Loucy (cell line): Measurements from ENCODE around the gene SYNPO.

Experiments used
- H2AFZ ChIP-seq: fragments of 200-600 bp; sonication (generic); 2 replicates; pipeline ENCODE4 v1.6.0; 2016; ENCODE audit warnings: antibody characterized with exemption, mild to moderate bottlenecking, low read length, moderate library complexity
- H3F3A ChIP-seq: fragments of 200-600 bp; 2 replicates; pipeline ENCODE4 v1.6.0; 2016; ENCODE audit warnings: antibody characterized with exemption, low read depth, mild to moderate bottlenecking
- H3K27me3 ChIP-seq: fragments of 200-600 bp; sonication (generic); 2 replicates; pipeline ENCODE4 v1.6.1; 2014; ENCODE audit warnings: low read length, mild to moderate bottlenecking; ENCODE audit not compliant: insufficient read depth, poor library complexity, severe bottlenecking
- H3K36me3 ChIP-seq: fragments of 200-600 bp; sonication (generic); 2 replicates; pipeline ENCODE4 v1.6.1; 2016; ENCODE audit warnings: low read length; ENCODE audit not compliant: insufficient read depth
- H3K4me1 ChIP-seq: fragments of 200-600 bp; sonication (generic); 2 replicates; pipeline ENCODE4 v1.5.1; 2014; ENCODE audit warnings: low read length, mild to moderate bottlenecking; ENCODE audit not compliant: insufficient read depth, poor library complexity, severe bottlenecking
- H3K4me2 ChIP-seq: fragments of 200-600 bp; sonication (generic); 2 replicates; pipeline ENCODE4 v1.6.0; 2014; ENCODE audit warnings: antibody characterized with exemption, low read length, low read depth, mild to moderate bottlenecking; ENCODE audit not compliant: poor library complexity, severe bottlenecking
- H3K4me3 ChIP-seq: fragments of 200-600 bp; sonication (generic); 2 replicates; pipeline ENCODE4 v1.5.1; 2014; ENCODE audit warnings: low read length, mild to moderate bottlenecking, mixed read lengths; ENCODE audit not compliant: poor library complexity, severe bottlenecking
- H3K79me2 ChIP-seq: fragments of 200-600 bp; sonication (generic); 2 replicates; pipeline ENCODE4 v1.6.1; 2014; ENCODE audit warnings: low read length; ENCODE audit not compliant: insufficient read depth
- H3K9ac ChIP-seq: fragments of 200-600 bp; sonication (generic); 2 replicates; pipeline ENCODE4 v1.6.0; 2014; ENCODE audit warnings: mild to moderate bottlenecking, low read depth, low read length, moderate library complexity; ENCODE audit not compliant: poor library complexity, severe bottlenecking
- H3K9me2 ChIP-seq: fragments of 200-600 bp; sonication (generic); replicated peaks from 2 replicates; pipeline ENCODE4 v1.6.1; 2016; ENCODE audit warnings: low read depth, low read length, mixed read lengths
- H3K9me3 ChIP-seq: fragments of 200-600 bp; sonication (generic); 2 replicates; pipeline ENCODE4 v1.6.1; 2014; ENCODE audit warnings: mild to moderate bottlenecking, antibody characterized with exemption, low read length, low read depth; ENCODE audit not compliant: insufficient read depth
- H4K20me1 ChIP-seq: fragments of 200-600 bp; sonication (generic); 2 replicates; pipeline ENCODE4 v1.6.0; 2014; ENCODE audit warnings: antibody characterized with exemption, low read length, mild to moderate bottlenecking; ENCODE audit not compliant: insufficient read depth, poor library complexity, severe bottlenecking
- CTCF ChIP-seq: fragments of 200-600 bp; sonication (generic); conservative IDR thresholded peaks from 2 replicates; pipeline ENCODE4 v1.5.1; 2014; ENCODE audit warnings: mild to moderate bottlenecking, antibody characterized with exemption, low read length
- EZH2phosphoT487 ChIP-seq: fragments of 200-600 bp; IDR thresholded peaks from 2 replicates; pipeline ENCODE4 v1.6.1; 2018; ENCODE audit warnings: antibody characterized with exemption, mild to moderate bottlenecking, moderate library complexity, borderline replicate concordance

SYNPO gene

GRCh38 chr5:150706776-150707390 lies 66.4 kb downstream of the SYNPO start:
- H3K9ac ChIP-seq: no peak overlapping the region
- H3K4me1 ChIP-seq: no peaks in the 10 kb centered on the region
- H2AFZ ChIP-seq: no peak overlapping the region
- H3K9me3 ChIP-seq: no peaks in the 10 kb centered on the region
- TF ChIP-seq CTCF (no peak), EZH2phosphoT487 (no peak)
- H3K4me3 ChIP-seq: no peak overlapping the region
- H3K4me2 ChIP-seq: no peak overlapping the region
- H3K27me3 ChIP-seq: no peaks in the 10 kb centered on the region
- no peaks in the 10 kb centered on the region for H4K20me1 ChIP-seq
- no peaks in the 10 kb centered on the region for H3K9me2 ChIP-seq
- H3F3A ChIP-seq: 0 out of 2 replicates have a peak, but pooled peaks cover 4% of the 10 kb centered on the region
- peaks cover 39% of the 10 kb centered on the region; the same call in 1 of the 2 replicates for H3K36me3 ChIP-seq
- H3K79me2 ChIP-seq: no peaks in the 10 kb centered on the region
